Thyroid gland (tissue), 4 donors: Measurements from ENCODE around the gene ICAM5.

Experiments used
- CTCF ChIP-seq, 6 experiments: fragments of 200-600 bp in 3 of 6; fragments of 450-650 bp in 3 of 6; sonication (generic) in 3 of 6; IDR thresholded peaks; one replicate each; pipeline ENCODE4 v1.5.1; 2016 to 2019; ENCODE audit warnings: antibody characterized with exemption in 6 of 6, mild to moderate bottlenecking in 2 of 6, inconsistent platforms in 1 of 6, moderate library complexity in 1 of 6
- POLR2A ChIP-seq, 2 donors: fragments of 450-650 bp; IDR thresholded peaks; one replicate each; pipeline ENCODE4 v1.6.1; 2017; ENCODE audit warnings: antibody characterized with exemption in 2 of 2, mild to moderate bottlenecking in 2 of 2, moderate library complexity in 1 of 2

- TF ChIP-seq CTCF (IDR thresholded peaks at IDR 0.05) = no peak
- no peak for TF ChIP-seq POLR2A (IDR thresholded peaks at IDR 0.05)
These were observed 37.0 kb upstream of the ICAM5 start for GRCh38 chr19:10252707-10253106.
